GM21528 (cell line): ENCODE measurements around the gene FEZ2.

Source experiments
- ATAC-seq: cut with Tn5 transposase; IDR thresholded peaks from one replicate; pipeline ENCODE4 v1.9.1; 2021; ENCODE audit warnings: mild to moderate bottlenecking, moderate library complexity; ENCODE audit not compliant: unreplicated experiment, low FRiP score

FEZ2 gene

GRCh38 chr2:36536776-36537175 lies 61.2 kb downstream of the FEZ2 start:
- ATAC-seq, result no peak

GRCh38 chr2:36535099-36535498 lies 62.9 kb downstream of the FEZ2 start:
- ATAC-seq, result no peak

GRCh38 chr2:36534275-36534799 lies 63.6 kb downstream of the FEZ2 start:
- no peak for ATAC-seq

GRCh38 chr2:36530983-36531354 lies 67.0 kb downstream of the FEZ2 start:
- peak; percentile 15 for ATAC-seq

GRCh38 chr2:36530178-36530982 lies 67.6 kb downstream of the FEZ2 start:
- ATAC-seq, result peak; percentile 77

- no peak for ATAC-seq
These were observed 69.1 kb downstream of the FEZ2 start for GRCh38 chr2:36528766-36529392.

- peak; percentile 76 for ATAC-seq
These were observed 69.7 kb downstream of the FEZ2 start for GRCh38 chr2:36528274-36528673.

GRCh38 chr2:36526226-36526625 lies 71.7 kb downstream of the FEZ2 start:
- ATAC-seq, result no peak

GRCh38 chr2:36525245-36525644 lies 72.7 kb downstream of the FEZ2 start:
- ATAC-seq, result no peak

- no peak for ATAC-seq
These were observed 74.8 kb downstream of the FEZ2 start for GRCh38 chr2:36523153-36523552.

GRCh38 chr2:36520431-36520830 lies 77.5 kb downstream of the FEZ2 start:
- no peak for ATAC-seq

GRCh38 chr2:36516136-36516870 lies 81.7 kb downstream of the FEZ2 start:
- ATAC-seq, result no peak

- ATAC-seq, result no peak
These were observed 82.4 kb downstream of the FEZ2 start for GRCh38 chr2:36515538-36515937.

GRCh38 chr2:36513661-36514060 lies 84.3 kb downstream of the FEZ2 start:
- no peak for ATAC-seq

GRCh38 chr2:36512705-36513104 lies 85.3 kb downstream of the FEZ2 start:
- no peak for ATAC-seq

- no peak for ATAC-seq
These were observed 85.9 kb downstream of the FEZ2 start for GRCh38 chr2:36511858-36512603.

- ATAC-seq, result no peak
These were observed 88.9 kb downstream of the FEZ2 start for GRCh38 chr2:36509075-36509474.

- peak; percentile 93 for ATAC-seq
These were observed 90.6 kb downstream of the FEZ2 start for GRCh38 chr2:36507408-36507812.
